Middle frontal gyrus (tissue), 1 donor: ENCODE data around the gene PLAAT5.
"Not testable (repeated sequence)": the region's sequence is repeated elsewhere in the genome, so short reads cannot be mapped to it uniquely, and the experiment has no call there.

Experiments
- DNase-seq: peaks from one replicate; pipeline ENCODE4 v3.0.0-alpha.2; 2015; ENCODE audit warnings: low spot score; ENCODE audit errors: extremely low spot score

The PLAAT5 gene, protein sequence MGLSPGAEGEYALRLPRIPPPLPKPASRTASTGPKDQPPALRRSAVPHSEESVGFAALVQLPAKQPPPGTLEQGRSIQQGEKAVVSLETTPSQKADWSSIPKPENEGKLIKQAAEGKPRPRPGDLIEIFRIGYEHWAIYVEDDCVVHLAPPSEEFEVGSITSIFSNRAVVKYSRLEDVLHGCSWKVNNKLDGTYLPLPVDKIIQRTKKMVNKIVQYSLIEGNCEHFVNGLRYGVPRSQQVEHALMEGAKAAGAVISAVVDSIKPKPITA

GRCh38 chr11:63490551-63491239 lies at the start of gene PLAAT5:
PLAAT5 (minus strand) TSS chr11:63491167; CDS start chr11:63491034, 133 bp downstream.
- DNase-seq: no peak

GRCh38 chr11:63537293-63538101 lies 46.5 kb upstream of the PLAAT5 start:
- DNase-seq: peak; percentile 13

DNA sequence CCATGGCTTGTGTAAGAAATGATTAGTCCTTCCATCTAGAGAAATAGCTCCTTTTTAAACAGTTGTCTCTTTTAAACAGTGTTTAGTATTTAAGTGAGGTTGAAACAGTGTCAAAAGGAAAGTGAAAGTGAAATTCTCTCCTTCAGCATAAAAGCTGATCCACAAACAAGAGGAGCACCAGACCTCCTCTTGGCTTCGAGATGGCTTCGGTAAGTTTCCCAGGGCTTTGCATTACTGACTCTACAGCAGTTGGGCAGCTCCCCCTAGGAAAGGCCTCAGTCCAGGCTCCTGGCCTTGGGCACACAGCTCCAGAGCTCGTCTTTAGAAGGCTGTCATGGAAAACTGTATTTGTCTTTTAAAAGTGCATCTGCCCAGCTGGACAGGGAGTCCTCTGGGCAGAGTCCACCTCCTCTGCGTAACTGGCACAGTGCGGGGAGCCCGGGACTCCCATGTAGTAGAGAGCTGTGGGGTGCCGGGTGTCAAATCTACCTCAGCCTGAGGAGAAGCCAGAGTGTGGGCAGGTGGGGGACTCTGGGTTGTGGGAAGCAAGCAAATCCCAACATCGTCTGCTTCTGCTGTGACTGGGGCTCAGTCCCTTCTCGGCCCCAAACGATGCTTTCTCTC lies 45.8 kb upstream of the PLAAT5 start, which contains the start of gene PLAAT4:
Gene PLAAT4, plus strand, starts transcription at position 140 of the 624 bp plus-strand sequence. Its CDS starts 61 bp downstream, at position 201.
- peak; percentile 29 for DNase-seq

DNA sequence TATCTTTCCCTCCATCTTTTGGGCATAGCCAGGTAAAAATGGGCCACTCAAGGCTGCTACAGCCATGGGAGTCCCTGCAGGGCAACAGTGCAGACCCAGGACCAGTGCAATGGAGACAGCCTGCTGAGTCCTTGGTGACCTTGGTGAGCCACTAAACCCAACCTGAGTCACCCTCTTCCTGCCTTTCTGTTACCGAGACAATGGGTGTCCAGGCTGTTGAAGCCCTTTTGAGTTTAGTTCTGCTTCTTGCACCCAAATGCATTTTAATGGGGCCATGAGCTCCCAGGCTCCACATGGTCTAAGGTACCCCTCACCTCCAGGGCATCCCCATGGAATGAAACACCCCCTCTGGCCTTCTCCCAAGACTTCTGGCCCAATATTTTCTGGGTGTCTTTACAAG lies 44.8 kb upstream of the PLAAT5 start:
- no peak for DNase-seq

GRCh38 chr11:63534895-63535461 lies 44.0 kb upstream of the PLAAT5 start:
- no peak for DNase-seq

- DNase-seq: no peak
Observed at GRCh38 chr11:63534076-63534475, 43.1 kb upstream of the PLAAT5 start.

GRCh38 chr11:63532799-63533475 lies 42.0 kb upstream of the PLAAT5 start:
- DNase-seq: no peak

GRCh38 chr11:63532117-63532516 lies 41.1 kb upstream of the PLAAT5 start:
- DNase-seq: no peak

GRCh38 chr11:63531074-63531792 lies 40.3 kb upstream of the PLAAT5 start:
- DNase-seq: not testable (repeated sequence)

GRCh38 chr11:63530021-63530420 lies 39.1 kb upstream of the PLAAT5 start:
- no peak for DNase-seq

DNA sequence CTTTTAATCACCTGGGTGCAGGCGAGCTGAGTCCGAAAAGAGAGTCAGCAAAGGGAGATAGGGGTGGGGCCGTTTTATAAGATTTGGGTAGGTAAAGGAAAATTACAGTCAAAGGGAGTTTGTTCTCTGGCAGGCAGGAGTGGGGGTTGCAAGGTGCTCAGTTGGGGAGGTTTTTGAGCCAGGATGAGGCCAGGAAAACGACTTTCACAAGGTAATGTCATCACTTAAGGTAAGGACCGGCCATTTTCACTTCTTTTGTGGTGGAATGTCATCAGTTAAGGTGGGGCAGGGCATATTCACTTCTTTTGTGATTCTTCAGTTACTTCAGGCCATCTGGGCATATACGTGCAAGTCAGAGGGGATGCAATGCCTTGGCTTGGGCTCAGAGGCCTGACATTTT lies 38.4 kb upstream of the PLAAT5 start:
- DNase-seq: not testable (repeated sequence)

DNA sequence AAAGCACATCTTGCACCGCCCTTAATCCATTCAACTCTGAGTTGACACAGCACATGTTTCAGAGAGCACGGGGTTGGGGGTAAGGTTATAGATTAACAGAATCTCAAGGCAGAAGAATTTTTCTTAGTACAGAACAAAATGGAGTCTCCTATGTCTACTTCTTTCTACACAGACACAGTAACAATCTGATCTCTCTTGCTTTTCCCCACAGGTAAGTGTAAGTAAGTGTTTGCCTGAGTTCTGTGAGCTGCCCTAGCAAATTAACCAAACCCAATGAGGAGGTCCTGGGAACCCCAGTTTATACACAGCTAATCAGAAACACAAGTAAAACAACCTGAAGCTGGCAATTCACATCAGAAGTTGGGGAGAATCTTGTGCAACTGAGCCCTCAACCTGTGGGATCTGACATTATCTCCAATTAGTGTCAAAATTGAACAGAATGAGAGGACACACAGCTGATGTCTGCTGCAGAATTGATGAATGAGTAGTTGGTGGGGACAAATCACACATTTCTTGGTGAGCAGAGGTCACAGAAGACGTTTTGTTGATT lies 37.8 kb upstream of the PLAAT5 start:
- not testable (repeated sequence) for DNase-seq

DNA sequence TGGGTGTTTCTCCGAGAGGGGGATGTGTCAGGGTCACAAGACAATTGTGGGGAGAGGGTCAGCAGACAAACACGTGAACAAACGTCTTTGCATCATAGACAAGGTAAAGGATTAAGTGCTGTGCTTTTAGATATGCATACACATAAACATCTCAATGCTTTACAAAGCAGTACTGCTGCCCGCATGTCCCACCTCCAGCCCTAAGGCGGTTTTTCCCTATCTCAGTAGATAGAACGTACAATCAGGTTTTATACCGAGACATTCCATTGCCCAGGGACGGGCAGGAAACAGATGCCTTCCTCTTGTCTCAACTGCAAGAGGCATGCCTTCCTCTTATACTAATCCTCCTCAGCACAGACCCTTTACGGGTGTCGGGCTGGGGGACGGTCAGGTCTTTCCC lies 37.2 kb upstream of the PLAAT5 start:
- DNase-seq: not testable (repeated sequence)

- no peak for DNase-seq
Observed at GRCh38 chr11:63527667-63528066, 36.7 kb upstream of the PLAAT5 start.

- no peak for DNase-seq
Observed at GRCh38 chr11:63523151-63523550, 32.2 kb upstream of the PLAAT5 start.

- no peak for DNase-seq
Observed at GRCh38 chr11:63521896-63522295, 30.9 kb upstream of the PLAAT5 start.

GRCh38 chr11:63520606-63521170 lies 29.7 kb upstream of the PLAAT5 start:
- no peak for DNase-seq

DNA sequence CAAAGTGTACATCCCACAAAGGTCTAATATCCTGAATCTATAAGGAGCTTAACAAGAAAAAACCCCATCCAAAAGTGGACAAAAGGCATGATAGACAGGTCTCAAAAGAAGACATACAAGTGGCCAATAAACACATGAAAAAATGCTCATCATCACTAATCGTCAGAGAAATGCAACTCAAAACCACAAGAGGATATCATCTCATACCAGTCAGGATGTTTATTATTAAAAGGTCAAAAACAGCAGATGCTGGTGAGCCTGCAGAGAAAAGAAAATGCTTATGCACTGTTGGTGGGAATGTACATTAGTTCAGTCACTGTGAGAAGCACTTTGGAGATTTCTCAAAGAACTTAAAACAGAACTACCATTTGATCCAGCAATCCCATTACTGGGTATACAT lies 27.6 kb upstream of the PLAAT5 start:
- no peak for DNase-seq

GRCh38 chr11:63517156-63517555 lies 26.2 kb upstream of the PLAAT5 start:
- DNase-seq: no peak
